Endothelial cell of umbilical vein (primary cell): ENCODE measurements around the gene RAB20. TPM values are rescaled to one million over a fixed set of nuclear protein-coding genes. Genes with fewer than 3 reads are reported as not detected.

Source experiments
- BruUV-seq: library from RNA; stranded (reverse); fragments of 400-500 nt; replicated peaks from 2 replicates; lab custom pipeline; 2021; lab: Mats Ljungman, UMichigan
- CTCF ChIA-PET: fragments of 300-600, 350-600 bp; sonication (Branson Sonifier 250); formaldehyde crosslinking; loops from one replicate; lab custom pipeline; 2021; ENCODE audit warnings: antibody characterized with exemption, inconsistent platforms; lab: Charles Lee
- POLR2A ChIA-PET: fragments of 300-600, 350-600 bp; sonication (Branson Sonifier 250); formaldehyde crosslinking; loops from one replicate; lab custom pipeline; 2021; ENCODE audit warnings: antibody characterized with exemption, inconsistent platforms; lab: Charles Lee
- DNase-seq: peaks from one replicate; pipeline ENCODE4 v3.0.0-alpha.2; 2011; ENCODE audit warnings: low read depth, low spot score
- FAIRE-seq: peaks from 2 replicates; lab custom pipeline; 2011; peaks lifted over from hg19 to GRCh38; lab: Jason Lieb, UNC
- H2AFZ ChIP-seq: 2 replicates; pipeline ENCODE4 v1.6.0; 2012; ENCODE audit warnings: low read depth, low read length, control low read depth, inconsistent platforms
- H3K27ac ChIP-seq: 2 replicates; pipeline ENCODE4 v1.5.1; 2011; ENCODE audit warnings: low read depth, mild to moderate bottlenecking, control low read depth, low read length, moderate library complexity; ENCODE audit not compliant: insufficient read depth
- H3K27me3 ChIP-seq, 2 experiments: 2 replicates each; pipeline versions ENCODE4 v1.6.0 to v1.6.1; 2011; ENCODE audit warnings: low read length in 2 of 2, mixed read lengths in 1 of 2; ENCODE audit not compliant: control insufficient read depth in 2 of 2, insufficient read depth in 2 of 2
- H3K36me3 ChIP-seq, 2 experiments: 2 replicates in 1 of 2; 3 replicates in 1 of 2; pipeline ENCODE4 v1.5.1; 2011; ENCODE audit warnings: low read length in 2 of 2, mild to moderate bottlenecking in 1 of 2, moderate library complexity in 1 of 2; ENCODE audit not compliant: control insufficient read depth in 2 of 2, insufficient read depth in 2 of 2; ENCODE audit errors: extremely low read depth in 1 of 2
- H3K4me1 ChIP-seq: 3 replicates; pipeline ENCODE4 v1.5.1; 2011; ENCODE audit warnings: mild to moderate bottlenecking, low read length; ENCODE audit not compliant: control insufficient read depth, insufficient read depth; ENCODE audit errors: extremely low read depth
- H3K4me2 ChIP-seq: 2 replicates; pipeline ENCODE4 v1.6.1; 2011; ENCODE audit warnings: low read length, control low read depth, mixed read lengths; ENCODE audit not compliant: insufficient read depth
- H3K4me3 ChIP-seq, 3 experiments: fragments of 200-600 bp in 1 of 3; sonication (generic), shearing (Covaris generic) in 1 of 3; replicated peaks in 1 of 3; 2 replicates each; pipeline ENCODE4 v1.5.1; 2011 to 2016; ENCODE audit warnings: control low read depth in 3 of 3, low read length in 3 of 3, mild to moderate bottlenecking in 2 of 3, inconsistent platforms in 1 of 3, low read depth in 1 of 3, moderate library complexity in 1 of 3; ENCODE audit not compliant: insufficient read depth in 1 of 3
- H3K79me2 ChIP-seq: 2 replicates; pipeline ENCODE4 v1.6.0; 2012; ENCODE audit warnings: low read length, inconsistent platforms; ENCODE audit not compliant: control insufficient read depth, insufficient read depth
- H3K9ac ChIP-seq: replicated peaks from 2 replicates; pipeline ENCODE3; 2011; ENCODE audit warnings: low read length, control low read depth; ENCODE audit not compliant: insufficient read depth; ENCODE audit errors: extremely low read depth
- H3K9me1 ChIP-seq: replicated peaks from 3 replicates; pipeline ENCODE4 v1.6.0; 2011; ENCODE audit warnings: mild to moderate bottlenecking, low read length; ENCODE audit not compliant: control insufficient read depth, insufficient read depth; ENCODE audit errors: extremely low read depth
- H3K9me3 ChIP-seq: replicated peaks from 2 replicates; pipeline ENCODE4 v1.5.1; 2012; ENCODE audit warnings: low read length, inconsistent platforms; ENCODE audit not compliant: control insufficient read depth, insufficient read depth
- H4K20me1 ChIP-seq: replicated peaks from 2 replicates; pipeline ENCODE3; 2011; ENCODE audit warnings: mild to moderate bottlenecking, low read length; ENCODE audit not compliant: control insufficient read depth, insufficient read depth; ENCODE audit errors: extremely low read depth
- EZH2 ChIP-seq: IDR thresholded peaks from 2 replicates; pipeline ENCODE4 v1.6.1; 2012; ENCODE audit warnings: borderline replicate concordance, low read depth, mild to moderate bottlenecking, moderate library complexity, low read length, inconsistent platforms; ENCODE audit not compliant: severe bottlenecking
- FOS ChIP-seq: IDR thresholded peaks from 2 replicates; pipeline ENCODE4 v1.6.1; 2011; ENCODE audit warnings: mild to moderate bottlenecking, low read length, moderate library complexity, borderline replicate concordance; ENCODE audit not compliant: insufficient read depth
- GATA2 ChIP-seq: IDR thresholded peaks from 2 replicates; pipeline ENCODE4 v1.7.0; 2011; ENCODE audit warnings: low read depth, mild to moderate bottlenecking, moderate library complexity, mixed read lengths, low read length; ENCODE audit not compliant: insufficient read length, insufficient read depth
- JUN ChIP-seq: IDR thresholded peaks from 2 replicates; pipeline ENCODE4 v1.6.1; 2011; ENCODE audit warnings: borderline replicate concordance, low read depth; ENCODE audit not compliant: insufficient read length, insufficient read depth
- MYC ChIP-seq: IDR thresholded peaks from one replicate; pipeline ENCODE4 v1.6.1; 2011; ENCODE audit warnings: mild to moderate bottlenecking, low read depth, low read length
- POLR2A ChIP-seq: IDR thresholded peaks from 2 replicates; pipeline ENCODE4 v1.6.1; 2012; ENCODE audit warnings: low read depth, mild to moderate bottlenecking, control low read depth, low read length
- POLR2AphosphoS5 ChIP-seq: IDR thresholded peaks from 2 replicates; pipeline ENCODE4 v1.6.1; 2012; ENCODE audit warnings: low read depth, mild to moderate bottlenecking, control low read depth, low read length, moderate library complexity; ENCODE audit not compliant: insufficient read depth
- dilution Hi-C: fragments of 300-500 bp; cut with MboI; formaldehyde crosslinking; loops from one replicate; pipeline ENCODE4 v1.15.0; 2019; ENCODE audit warnings: low sequenced_read_pairs; ENCODE audit not compliant: extremely low pct_ligation_motif_present
- intact Hi-C: fragments of 100-400 bp; cut with micrococcal nuclease; formaldehyde crosslinking; loops from one replicate; pipeline ENCODE4 v1.10.0; 2022
- polyA plus RNA-seq, 4 experiments: library from polyadenylated mRNA; depleted of rRNA in 3 of 4; stranded (reverse) in 3 of 4; unstranded in 1 of 4; fragments of >200 nt; gene quantifications; 2 replicates each; pipeline versions ENCODE4 v1.2.1 to v1.2.3, GENCODE V29; 2011 to 2012; ENCODE audit warnings: missing spikeins in 1 of 4
- total RNA-seq: library from RNA; stranded (reverse); gene quantifications from 2 replicates; pipeline ENCODE4 v1.2.3, GENCODE V29; 2021
- TF ChIP-seq, protein P1 (sequence below): IDR thresholded peaks from 2 replicates; pipeline ENCODE4 v1.6.1; 2011; ENCODE audit not compliant: insufficient read depth, insufficient read length
- TF ChIP-seq, protein P2 (sequence below), 2 donors: IDR thresholded peaks; 1 replicate in 1 of 2; 2 replicates in 1 of 2; pipeline ENCODE4 v1.5.1; 2011; ENCODE audit warnings: low read length in 2 of 2, mild to moderate bottlenecking in 2 of 2, moderate library complexity in 2 of 2, control low read depth in 1 of 2, inconsistent platforms in 1 of 2, low read depth in 1 of 2; ENCODE audit not compliant: insufficient read depth in 1 of 2; ENCODE audit errors: extremely low read depth in 1 of 2

Gene RAB20
- total and polyA plus RNA-seq, 2 donors (not counting 3 experiments of a cell fraction or from before 2014, with no cell fraction given) = 1.3 to 1.7 TPM

DNA sequence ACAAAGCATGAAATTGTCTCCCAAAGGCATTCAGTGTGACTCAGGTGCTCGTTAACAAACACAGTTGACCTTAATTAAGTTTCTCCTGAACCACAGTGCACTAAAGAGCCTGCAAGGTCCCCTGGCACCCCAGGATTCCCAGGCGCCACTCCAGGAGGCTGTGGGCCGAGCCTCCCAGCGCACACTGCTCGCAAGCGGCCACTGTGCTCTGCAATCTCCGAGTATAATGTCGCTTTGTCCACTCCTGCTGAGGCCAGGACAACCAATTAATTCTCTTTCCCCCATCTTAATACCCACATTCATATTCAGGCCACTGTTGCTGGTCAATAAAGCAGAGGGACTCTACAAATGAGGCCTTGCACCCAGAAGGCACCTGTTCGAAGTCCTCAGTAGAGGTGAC is 8.8 kb downstream of the RAB20 start:
- DNase-seq (no peak), FAIRE-seq (no peak)
- Histone ChIP-seq H4K20me1 (no peaks in the 10 kb centered on the region), H3K9me1 (no peaks in the 10 kb centered on the region), H3K79me2 (no peaks in the 10 kb centered on the region), H3K4me2 (no peak overlapping the region), H3K27me3 (no peaks in the 10 kb centered on the region), H3K27ac (no peak overlapping the region), H3K9ac (no peak overlapping the region), H3K36me3 (no peaks in the 10 kb centered on the region), H3K9me3 (no peaks in the 10 kb centered on the region), H3K4me3 (no peak overlapping the region), H3K4me1 (no peaks in the 10 kb centered on the region), H2AFZ (no peak overlapping the region)
- TF ChIP-seq POLR2A (no peak), MYC (no peak), POLR2AphosphoS5 (no peak), GATA2 (no peak), JUN (no peak), EZH2 (no peak)
- TF ChIP-seq, protein P1, sequence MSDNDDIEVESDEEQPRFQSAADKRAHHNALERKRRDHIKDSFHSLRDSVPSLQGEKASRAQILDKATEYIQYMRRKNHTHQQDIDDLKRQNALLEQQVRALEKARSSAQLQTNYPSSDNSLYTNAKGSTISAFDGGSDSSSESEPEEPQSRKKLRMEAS = no peak
- ChIA-PET CTCF (no interaction called here), POLR2A (no interaction called here)
- dilution Hi-C loops = no loop called here
- intact Hi-C loops = no loop called here
- BruUV-seq = no TSS peak

DNA sequence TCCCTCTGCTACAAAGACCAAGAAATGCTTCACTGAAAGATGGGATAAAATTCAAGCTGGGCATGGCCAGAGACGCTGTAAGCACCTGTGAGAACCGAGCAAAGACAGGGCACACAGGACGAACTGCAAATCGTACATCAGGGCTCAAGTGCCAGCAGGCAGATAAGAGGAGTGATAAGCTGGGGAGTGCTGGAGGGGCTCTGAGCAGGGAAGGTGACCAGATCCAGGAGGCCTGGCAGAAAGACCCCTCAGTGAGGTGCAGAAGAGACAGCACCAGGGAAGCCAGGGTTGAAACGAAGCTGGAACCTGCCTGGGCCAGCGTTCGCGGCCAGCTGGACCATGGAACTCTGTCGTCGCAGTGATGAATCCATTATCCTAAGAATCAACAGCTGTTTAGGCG is 10.2 kb downstream of the RAB20 start:
- dilution Hi-C loops (no loop called here), intact Hi-C loops (no loop called here)
- Histone ChIP-seq H3K79me2 (no peaks in the 10 kb centered on the region), H3K9ac (no peak overlapping the region), H3K4me2 (no peak overlapping the region), H3K9me3 (no peaks in the 10 kb centered on the region), H4K20me1 (no peaks in the 10 kb centered on the region), H2AFZ (no peak overlapping the region), H3K27me3 (no peaks in the 10 kb centered on the region), H3K4me3 (no peak overlapping the region), H3K27ac (no peak overlapping the region), H3K9me1 (no peaks in the 10 kb centered on the region), H3K36me3 (no peaks in the 10 kb centered on the region), H3K4me1 (peaks cover 11% of the 10 kb centered on the region)
- no TSS peak for BruUV-seq
- DNase-seq = no peak
- no peak for TF ChIP-seq MYC
- TF ChIP-seq, protein P2, sequence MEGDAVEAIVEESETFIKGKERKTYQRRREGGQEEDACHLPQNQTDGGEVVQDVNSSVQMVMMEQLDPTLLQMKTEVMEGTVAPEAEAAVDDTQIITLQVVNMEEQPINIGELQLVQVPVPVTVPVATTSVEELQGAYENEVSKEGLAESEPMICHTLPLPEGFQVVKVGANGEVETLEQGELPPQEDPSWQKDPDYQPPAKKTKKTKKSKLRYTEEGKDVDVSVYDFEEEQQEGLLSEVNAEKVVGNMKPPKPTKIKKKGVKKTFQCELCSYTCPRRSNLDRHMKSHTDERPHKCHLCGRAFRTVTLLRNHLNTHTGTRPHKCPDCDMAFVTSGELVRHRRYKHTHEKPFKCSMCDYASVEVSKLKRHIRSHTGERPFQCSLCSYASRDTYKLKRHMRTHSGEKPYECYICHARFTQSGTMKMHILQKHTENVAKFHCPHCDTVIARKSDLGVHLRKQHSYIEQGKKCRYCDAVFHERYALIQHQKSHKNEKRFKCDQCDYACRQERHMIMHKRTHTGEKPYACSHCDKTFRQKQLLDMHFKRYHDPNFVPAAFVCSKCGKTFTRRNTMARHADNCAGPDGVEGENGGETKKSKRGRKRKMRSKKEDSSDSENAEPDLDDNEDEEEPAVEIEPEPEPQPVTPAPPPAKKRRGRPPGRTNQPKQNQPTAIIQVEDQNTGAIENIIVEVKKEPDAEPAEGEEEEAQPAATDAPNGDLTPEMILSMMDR (IDR thresholded peaks at IDR 0.05; ENCODE audit: extremely low read depth in 1 of 2, insufficient read depth in 1 of 2, low read depth in 1 of 2, low read length in 2 of 2) = no peak
- no peak for TF ChIP-seq POLR2A
- TF ChIP-seq EZH2 = no peak
- no peak for TF ChIP-seq GATA2
- no peak for TF ChIP-seq POLR2AphosphoS5
- TF ChIP-seq FOS = no peak
- TF ChIP-seq JUN = no peak
- TF ChIP-seq, protein P1 = no peak
- no peak for FAIRE-seq
- POLR2A ChIA-PET = no interaction called here
- CTCF ChIA-PET = no interaction called here
